NCI-H345 treated with DMSO at 0.1 percent for 48 hours (cell line): ENCODE measurements around the gene SST.

Experiments used
- DNase-seq: peaks from one replicate; lab custom pipeline; 2025; ENCODE audit not compliant: unreplicated experiment; lab: John Stamatoyannopoulos, UW

Gene SST

DNA sequence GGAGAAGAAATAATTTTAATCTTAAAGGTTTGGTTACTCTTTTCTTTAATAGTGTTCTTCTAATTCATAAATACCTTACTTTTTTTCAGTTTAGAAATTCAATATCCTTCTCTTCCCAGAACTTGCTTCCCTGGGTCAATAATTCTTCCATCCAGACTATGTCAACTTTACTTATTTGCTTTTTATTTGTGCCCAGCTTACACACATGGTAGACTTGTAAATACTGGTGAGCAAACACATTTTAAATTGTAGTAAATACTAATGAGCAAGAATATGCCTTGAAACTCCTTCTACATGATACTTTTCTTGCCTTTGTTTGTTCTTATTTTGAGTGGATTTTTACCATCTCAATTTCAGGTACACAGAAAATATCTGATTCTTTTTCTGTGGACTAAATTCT, 33.7 kb downstream of the SST start:
- DNase-seq, result no peak

DNA sequence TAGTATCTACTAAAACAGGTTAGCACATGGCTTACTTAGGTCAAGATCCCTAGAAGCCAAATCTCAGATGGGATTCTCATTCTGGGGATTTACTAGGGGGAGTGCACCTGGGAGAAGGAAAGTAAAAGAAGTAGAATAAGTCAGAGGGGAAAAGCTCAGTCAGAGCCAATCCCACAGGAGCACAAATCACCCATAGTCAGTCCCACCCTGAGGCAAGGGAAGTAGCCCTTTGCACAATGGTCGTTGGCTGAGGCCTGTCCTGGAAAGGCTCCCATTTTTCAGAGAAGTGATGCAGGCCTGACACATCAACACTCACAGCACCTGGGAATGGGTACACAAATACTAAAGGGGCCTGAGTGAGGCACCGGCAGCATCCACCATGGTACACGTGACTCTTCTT, 39.8 kb downstream of the SST start:
- DNase-seq, result no peak

- DNase-seq, result no peak
These were observed 40.5 kb downstream of the SST start for GRCh38 chr3:187629711-187630110.

- DNase-seq, result no peak
These were observed 42.0 kb downstream of the SST start for GRCh38 chr3:187628169-187628568.

DNA sequence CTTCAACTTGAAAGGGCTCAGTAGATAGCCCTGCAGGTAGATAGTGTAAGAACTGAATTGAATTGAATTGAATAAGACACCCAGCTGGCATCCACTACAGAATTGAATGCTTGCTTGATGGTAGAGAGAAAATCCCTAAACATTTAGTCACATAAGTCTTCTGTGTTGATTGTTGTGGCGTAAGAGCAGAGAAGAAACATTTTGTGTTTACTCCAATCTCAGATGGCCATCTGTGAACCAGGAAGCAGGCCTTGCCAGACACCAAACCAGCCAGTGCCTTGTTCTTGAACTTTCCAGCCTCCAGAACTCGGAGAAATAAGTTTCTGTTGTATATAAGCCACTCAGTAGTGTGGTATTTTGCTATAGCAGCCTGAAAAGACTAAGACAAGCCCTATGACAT, 43.6 kb downstream of the SST start:
- no peak for DNase-seq

DNA sequence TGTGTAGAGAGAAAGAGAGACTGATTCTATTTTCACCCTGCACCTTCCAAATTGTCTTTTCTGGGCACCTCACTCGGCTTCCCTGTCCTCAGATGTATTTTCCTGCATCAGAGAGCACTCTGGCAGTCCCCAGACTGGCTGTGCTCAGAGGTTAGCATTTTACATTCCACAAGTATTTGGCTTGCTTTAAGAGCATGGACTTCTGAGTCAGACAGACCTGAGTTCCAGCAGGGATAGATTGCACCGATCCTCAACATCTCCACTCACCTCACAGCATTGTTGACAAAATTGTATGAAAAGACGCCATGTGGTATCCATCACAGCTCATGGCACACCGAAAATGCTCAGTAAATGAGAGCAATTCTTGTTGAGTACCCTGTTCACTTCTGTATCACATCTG, 45.6 kb downstream of the SST start:
- DNase-seq, result no peak

- DNase-seq, result no peak
These were observed 46.8 kb downstream of the SST start for GRCh38 chr3:187623285-187623814.

GRCh38 chr3:187621881-187622280, 48.3 kb downstream of the SST start:
- no peak for DNase-seq

DNA sequence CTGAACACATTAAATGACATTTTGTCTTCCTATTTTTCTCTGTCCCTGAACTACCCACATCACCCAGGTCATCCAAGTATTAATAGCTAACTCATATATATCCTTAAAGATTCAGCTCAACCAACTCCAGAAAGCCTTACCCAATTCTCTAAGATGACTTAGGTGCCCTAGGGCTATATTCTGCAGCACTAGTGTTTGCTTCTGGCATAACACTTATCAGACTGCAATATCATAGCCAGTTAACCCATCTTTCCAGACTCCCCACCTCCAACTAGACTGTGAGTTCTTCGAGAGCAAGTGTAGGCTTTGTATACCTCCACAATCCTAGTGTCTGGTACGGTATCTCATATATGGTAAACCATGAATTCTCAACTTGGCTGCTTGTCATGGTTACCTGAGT, 50.7 kb downstream of the SST start:
- no peak for DNase-seq
